Measurements from ENCODE around the gene MTCH1.
A peak's percentile ranks its signal among the peaks of the same experiment; 100 is the strongest.

MTCH1 gene

GRCh38 chr6:36985808-36986703, at the start of gene MTCH1:
TSS of gene MTCH1 (minus strand) at chr6:36986196. CDS start at chr6:36986173, 23 bp downstream.
- Mint-ChIP-seq H3K9me3 (no peaks in the 10 kb centered on the region), H3K36me3 (ENCODE audit: low read depth) (peaks cover 5% of the 10 kb centered on the region), H3K4me3 (peak within 1 kb of the TSS; percentile 99), H3K27me3 (ENCODE audit: low read depth) (peaks cover 8% of the 10 kb centered on the region), H3K4me1 (ENCODE audit: low read depth) (peaks cover 19% of the 10 kb centered on the region), H3K27ac (peak within 1 kb of the TSS; percentile 98)
- DNase-seq (ENCODE audit: low spot score) = peak; percentile 89

GRCh38 chr6:37033819-37034795, 48.1 kb upstream of the MTCH1 start:
- H3K36me3 Mint-ChIP-seq (ENCODE audit: low read depth) = peaks cover 14% of the 10 kb centered on the region
- peaks cover 7% of the 10 kb centered on the region for H3K9me3 Mint-ChIP-seq
- H3K4me3 Mint-ChIP-seq = no peak overlapping the region
- no peaks in the 10 kb centered on the region for H3K27me3 Mint-ChIP-seq (ENCODE audit: low read depth)
- peak overlapping the region; percentile 64 for H3K27ac Mint-ChIP-seq
- H3K4me1 Mint-ChIP-seq (ENCODE audit: low read depth) = peaks cover 39% of the 10 kb centered on the region
- DNase-seq (ENCODE audit: low spot score) = no peak

- Mint-ChIP-seq H3K36me3 (ENCODE audit: low read depth) (peaks cover 14% of the 10 kb centered on the region), H3K4me3 (no peak overlapping the region), H3K9me3 (peaks cover 7% of the 10 kb centered on the region), H3K27me3 (ENCODE audit: low read depth) (no peaks in the 10 kb centered on the region), H3K27ac (peak overlapping the region; percentile 64), H3K4me1 (ENCODE audit: low read depth) (peaks cover 37% of the 10 kb centered on the region)
- DNase-seq (ENCODE audit: low spot score) = peak; percentile 66
These were observed 47.3 kb upstream of the MTCH1 start for GRCh38 chr6:37033255-37033654.

GRCh38 chr6:37032239-37032638, 46.2 kb upstream of the MTCH1 start:
- no peak for DNase-seq (ENCODE audit: low spot score)
- peaks cover 14% of the 10 kb centered on the region for H3K36me3 Mint-ChIP-seq (ENCODE audit: low read depth)
- no peaks in the 10 kb centered on the region for H3K27me3 Mint-ChIP-seq (ENCODE audit: low read depth)
- no peak overlapping the region for H3K4me3 Mint-ChIP-seq
- H3K4me1 Mint-ChIP-seq (ENCODE audit: low read depth) = peaks cover 37% of the 10 kb centered on the region
- peak overlapping the region; percentile 54 for H3K27ac Mint-ChIP-seq
- peaks cover 7% of the 10 kb centered on the region for H3K9me3 Mint-ChIP-seq

GRCh38 chr6:37030599-37030998, 44.6 kb upstream of the MTCH1 start:
- Mint-ChIP-seq H3K9me3 (peaks cover 7% of the 10 kb centered on the region), H3K4me1 (ENCODE audit: low read depth) (peaks cover 46% of the 10 kb centered on the region), H3K4me3 (no peak overlapping the region), H3K36me3 (ENCODE audit: low read depth) (peaks cover 14% of the 10 kb centered on the region), H3K27ac (peak overlapping the region; percentile 52), H3K27me3 (ENCODE audit: low read depth) (no peaks in the 10 kb centered on the region)
- no peak for DNase-seq (ENCODE audit: low spot score)

GRCh38 chr6:37029249-37029971, 43.4 kb upstream of the MTCH1 start:
- H3K27ac Mint-ChIP-seq = peak overlapping the region; percentile 86
- peak overlapping the region; percentile 42 for H3K4me3 Mint-ChIP-seq
- peaks cover 7% of the 10 kb centered on the region for H3K9me3 Mint-ChIP-seq
- no peaks in the 10 kb centered on the region for H3K27me3 Mint-ChIP-seq (ENCODE audit: low read depth)
- H3K4me1 Mint-ChIP-seq (ENCODE audit: low read depth) = peaks cover 51% of the 10 kb centered on the region
- peaks cover 14% of the 10 kb centered on the region for H3K36me3 Mint-ChIP-seq (ENCODE audit: low read depth)
- DNase-seq (ENCODE audit: low spot score) = peak; percentile 53

GRCh38 chr6:37027811-37028469, 41.9 kb upstream of the MTCH1 start:
- Mint-ChIP-seq H3K27ac (no peak overlapping the region), H3K36me3 (ENCODE audit: low read depth) (peaks cover 12% of the 10 kb centered on the region), H3K27me3 (ENCODE audit: low read depth) (no peaks in the 10 kb centered on the region), H3K4me3 (no peak overlapping the region), H3K4me1 (ENCODE audit: low read depth) (peaks cover 50% of the 10 kb centered on the region), H3K9me3 (peaks cover 7% of the 10 kb centered on the region)
- no peak for DNase-seq (ENCODE audit: low spot score)

GRCh38 chr6:37027036-37027720, 41.2 kb upstream of the MTCH1 start:
- no peaks in the 10 kb centered on the region for H3K27me3 Mint-ChIP-seq (ENCODE audit: low read depth)
- H3K4me3 Mint-ChIP-seq = no peak overlapping the region
- H3K36me3 Mint-ChIP-seq (ENCODE audit: low read depth) = peaks cover 9% of the 10 kb centered on the region
- H3K4me1 Mint-ChIP-seq (ENCODE audit: low read depth) = peaks cover 54% of the 10 kb centered on the region
- peaks cover 7% of the 10 kb centered on the region for H3K9me3 Mint-ChIP-seq
- peak overlapping the region; percentile 10 for H3K27ac Mint-ChIP-seq
- DNase-seq (ENCODE audit: low spot score) = no peak

- Mint-ChIP-seq H3K9me3 (peaks cover 7% of the 10 kb centered on the region), H3K4me1 (ENCODE audit: low read depth) (peaks cover 64% of the 10 kb centered on the region), H3K27me3 (ENCODE audit: low read depth) (no peaks in the 10 kb centered on the region), H3K36me3 (ENCODE audit: low read depth) (peaks cover 7% of the 10 kb centered on the region), H3K4me3 (no peak overlapping the region), H3K27ac (peak overlapping the region; percentile 33)
- DNase-seq (ENCODE audit: low spot score) = no peak
These were observed 39.8 kb upstream of the MTCH1 start for GRCh38 chr6:37025621-37026466.

GRCh38 chr6:37024656-37025337, 38.8 kb upstream of the MTCH1 start:
- Mint-ChIP-seq H3K4me3 (no peak overlapping the region), H3K27ac (peak overlapping the region; percentile 67), H3K9me3 (no peaks in the 10 kb centered on the region), H3K36me3 (ENCODE audit: low read depth) (no peaks in the 10 kb centered on the region), H3K27me3 (ENCODE audit: low read depth) (no peaks in the 10 kb centered on the region), H3K4me1 (ENCODE audit: low read depth) (peaks cover 66% of the 10 kb centered on the region)
- peak; percentile 31 for DNase-seq (ENCODE audit: low spot score)

GRCh38 chr6:37022135-37022863, 36.3 kb upstream of the MTCH1 start:
- Mint-ChIP-seq H3K27ac (peak overlapping the region; percentile 64), H3K27me3 (ENCODE audit: low read depth) (no peaks in the 10 kb centered on the region), H3K4me3 (peak overlapping the region; percentile 64), H3K36me3 (ENCODE audit: low read depth) (no peaks in the 10 kb centered on the region), H3K4me1 (ENCODE audit: low read depth) (peaks cover 75% of the 10 kb centered on the region), H3K9me3 (no peaks in the 10 kb centered on the region)
- no peak for DNase-seq (ENCODE audit: low spot score)
